HG03354 (cell line): Measurements from ENCODE around the gene SIGLEC5.

Experiments
- ATAC-seq: cut with Tn5 transposase; IDR thresholded peaks from one replicate; pipeline ENCODE4 v1.9.1; 2021; ENCODE audit warnings: mild to moderate bottlenecking; ENCODE audit not compliant: unreplicated experiment, poor library complexity, severe bottlenecking

Gene SIGLEC5

DNA sequence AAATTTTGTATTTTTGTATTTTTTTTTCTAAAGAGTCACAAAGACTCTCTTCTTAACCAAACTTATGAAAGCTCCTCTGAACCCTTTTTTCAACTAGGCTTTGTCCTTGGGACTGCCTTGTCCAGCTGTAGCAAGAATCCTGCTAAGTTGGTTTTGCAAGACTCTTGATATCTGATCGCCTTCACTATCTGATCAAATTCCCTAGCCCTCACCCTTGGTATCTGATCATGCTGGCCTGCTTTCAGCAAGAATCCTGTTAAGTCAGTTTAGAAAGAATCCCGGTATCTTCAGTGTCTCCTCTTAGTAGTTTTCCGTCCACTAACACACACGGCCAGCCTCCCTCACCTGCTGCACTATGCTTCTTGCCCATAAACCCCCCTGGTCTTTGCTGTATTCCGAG is 1.9 kb upstream of the SIGLEC5 start:
- ATAC-seq = no peak

DNA sequence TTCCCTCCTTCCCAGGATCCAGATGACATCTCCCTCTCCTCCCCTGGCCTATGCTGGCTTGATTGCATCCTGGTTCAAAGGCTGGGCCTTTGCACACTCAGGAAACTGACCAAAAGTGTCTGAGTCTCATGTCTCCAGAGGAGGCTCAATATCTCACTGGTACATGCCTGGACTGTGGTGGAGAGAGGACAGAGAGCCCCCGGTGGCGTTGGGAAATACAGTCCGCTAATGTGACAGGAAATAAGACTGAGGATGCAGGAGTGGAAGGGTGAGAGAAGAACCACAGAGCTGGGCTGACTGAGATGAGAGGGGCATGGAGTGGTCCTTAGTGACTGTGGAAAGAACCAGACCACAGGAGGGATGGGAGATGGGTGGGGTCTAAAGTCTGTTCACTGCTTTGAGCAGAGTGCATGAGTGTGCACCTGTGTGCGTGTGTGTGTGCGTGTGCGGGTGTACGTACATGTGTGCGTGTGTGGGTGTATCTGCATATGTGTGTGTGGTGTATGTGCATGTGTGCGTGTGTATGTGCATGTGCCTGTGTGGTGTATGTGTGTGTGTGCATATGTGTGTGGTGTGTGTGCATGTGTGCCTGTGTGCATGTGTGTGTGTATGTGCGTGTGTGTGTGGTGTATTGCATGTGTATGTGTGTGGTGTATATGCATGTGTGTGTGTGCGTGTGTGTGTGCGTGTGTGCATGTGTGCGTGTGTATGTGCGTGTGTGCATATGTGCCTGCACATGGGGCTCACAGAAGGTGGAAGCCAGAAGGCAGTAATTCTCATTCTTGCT is 1.9 kb downstream of the SIGLEC5 start:
- ATAC-seq = no peak

DNA sequence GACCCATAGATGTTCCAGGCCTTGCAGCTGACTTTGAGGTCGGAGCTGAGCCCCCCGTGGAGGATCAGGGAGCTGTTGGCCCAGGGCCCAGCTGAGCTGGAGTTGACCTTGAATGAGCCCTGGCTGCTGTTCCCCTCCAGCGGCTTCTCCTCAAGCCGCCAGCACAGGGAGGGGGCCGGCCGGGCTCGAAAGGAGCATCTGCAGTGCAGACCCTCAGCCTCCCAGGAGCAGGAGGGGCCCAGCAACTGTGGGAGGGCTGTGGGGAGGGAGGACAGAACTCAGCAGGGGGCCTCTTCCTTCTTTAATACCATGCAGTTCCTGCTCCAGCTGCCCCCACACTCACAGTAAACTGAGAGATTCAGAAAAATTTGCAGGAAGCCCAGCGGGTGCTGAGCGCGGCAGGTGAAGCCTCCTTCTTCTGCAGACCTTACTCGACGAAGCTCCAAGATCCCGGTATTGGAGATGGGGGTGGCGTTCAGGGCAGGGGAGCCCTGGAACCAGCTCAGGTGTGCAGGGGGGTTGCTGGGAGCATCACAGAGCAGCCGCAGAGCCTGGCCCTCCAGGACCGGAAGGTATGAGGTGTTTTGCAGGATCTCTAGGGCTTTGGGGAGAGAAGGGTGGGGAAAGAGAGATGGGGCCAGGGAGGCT is 2.6 kb downstream of the SIGLEC5 start:
- ATAC-seq = no peak

DNA sequence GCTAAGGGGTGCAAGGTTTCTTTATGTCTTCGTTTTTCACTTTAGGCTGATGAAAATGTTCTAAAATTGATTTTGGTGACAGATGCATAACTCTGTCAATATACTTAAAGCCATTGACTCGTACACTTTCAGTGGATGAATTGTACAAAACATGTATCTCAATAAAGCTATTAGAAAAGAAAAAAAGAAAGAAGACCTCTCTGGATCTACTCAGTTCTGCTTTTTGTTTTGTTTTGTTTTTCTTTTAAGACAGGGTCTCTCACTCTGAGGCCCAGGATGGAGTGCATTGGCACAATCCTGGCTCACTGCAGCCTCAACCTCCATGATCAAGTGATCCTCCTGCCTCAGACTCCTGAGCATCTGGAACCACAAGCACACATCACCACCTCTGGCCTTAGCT is 3.5 kb downstream of the SIGLEC5 start:
- no peak for ATAC-seq

DNA sequence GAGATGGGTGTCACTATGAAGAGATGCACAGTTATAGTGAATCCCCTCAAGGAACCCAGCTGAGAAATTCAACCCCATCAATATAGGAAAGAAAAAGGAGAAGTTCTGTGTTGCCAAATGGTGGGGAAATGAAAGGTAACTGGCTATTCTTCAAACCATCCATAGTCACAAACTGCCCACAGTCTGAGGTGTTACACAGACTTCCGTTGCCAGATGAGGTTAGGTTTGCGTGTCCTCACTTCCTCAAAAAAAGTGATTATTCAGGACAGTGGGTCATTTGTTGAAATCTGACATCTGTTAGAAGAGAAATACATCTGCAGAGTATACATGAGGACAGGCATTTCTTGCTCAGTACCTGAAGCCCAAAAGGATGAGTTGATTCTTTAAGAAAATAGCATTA is 9.0 kb downstream of the SIGLEC5 start:
- ATAC-seq = no peak

GRCh38 chr19:51615991-51616390 is 14.2 kb downstream of the SIGLEC5 start:
- no peak for ATAC-seq

- no peak for ATAC-seq
Measured at GRCh38 chr19:51614789-51615188, 15.4 kb downstream of the SIGLEC5 start.

DNA sequence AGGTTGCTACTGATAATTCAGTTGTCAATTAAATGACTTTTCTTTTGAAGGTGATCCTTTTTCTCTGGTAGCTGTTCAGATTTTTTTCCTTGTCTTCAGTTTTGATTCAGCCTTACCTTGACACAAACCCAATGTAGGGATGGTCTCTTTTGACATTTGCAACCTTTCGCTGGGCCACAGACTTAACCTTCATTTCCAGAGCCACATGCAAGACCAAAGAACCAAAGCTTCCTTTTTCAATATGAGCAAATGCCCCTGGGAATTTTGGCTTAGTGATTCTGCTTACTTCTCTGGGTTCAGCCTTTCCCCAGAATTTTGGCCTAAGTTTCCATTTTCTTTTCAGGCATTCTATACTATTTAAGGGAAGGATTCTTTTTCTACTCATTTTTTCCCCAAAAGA is 19.6 kb downstream of the SIGLEC5 start:
- no peak for ATAC-seq

GRCh38 chr19:51607920-51608562 is 22.2 kb downstream of the SIGLEC5 start:
- ATAC-seq = no peak

- peak; percentile 95 for ATAC-seq
Measured at GRCh38 chr19:51607077-51607476, 23.1 kb downstream of the SIGLEC5 start.

DNA sequence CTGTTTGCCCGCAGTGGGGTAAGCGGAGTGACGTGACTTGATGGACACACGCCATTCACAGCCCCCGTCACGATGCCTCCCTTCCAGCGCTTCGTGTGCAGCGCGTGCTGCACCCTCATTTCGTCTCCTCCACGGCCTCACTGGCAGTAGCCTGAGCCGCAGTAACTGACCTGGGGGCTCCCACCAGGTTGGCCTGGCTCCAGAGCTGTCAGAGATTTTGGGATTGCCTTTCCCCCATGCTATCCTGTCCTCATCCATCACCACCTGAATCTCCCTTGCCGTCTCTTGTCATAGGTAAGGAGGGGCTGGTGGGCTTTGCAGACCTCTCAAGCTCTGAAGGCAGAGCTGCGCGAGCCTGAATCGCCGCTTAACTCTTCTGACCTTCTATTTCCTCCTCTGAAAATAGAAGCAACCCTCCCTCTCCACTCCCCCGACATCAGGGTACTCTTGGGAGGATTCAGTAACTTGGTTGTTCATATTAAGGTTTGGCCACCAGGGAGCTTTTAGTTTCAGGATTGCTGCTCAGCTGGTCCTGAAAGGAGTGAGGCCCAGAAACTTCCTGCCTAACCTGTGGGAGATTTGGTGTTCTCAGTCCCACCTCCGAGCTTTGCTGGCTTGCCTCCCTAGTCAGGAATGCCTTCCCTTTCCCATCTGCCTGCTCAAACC is 27.9 kb downstream of the SIGLEC5 start:
- no peak for ATAC-seq

DNA sequence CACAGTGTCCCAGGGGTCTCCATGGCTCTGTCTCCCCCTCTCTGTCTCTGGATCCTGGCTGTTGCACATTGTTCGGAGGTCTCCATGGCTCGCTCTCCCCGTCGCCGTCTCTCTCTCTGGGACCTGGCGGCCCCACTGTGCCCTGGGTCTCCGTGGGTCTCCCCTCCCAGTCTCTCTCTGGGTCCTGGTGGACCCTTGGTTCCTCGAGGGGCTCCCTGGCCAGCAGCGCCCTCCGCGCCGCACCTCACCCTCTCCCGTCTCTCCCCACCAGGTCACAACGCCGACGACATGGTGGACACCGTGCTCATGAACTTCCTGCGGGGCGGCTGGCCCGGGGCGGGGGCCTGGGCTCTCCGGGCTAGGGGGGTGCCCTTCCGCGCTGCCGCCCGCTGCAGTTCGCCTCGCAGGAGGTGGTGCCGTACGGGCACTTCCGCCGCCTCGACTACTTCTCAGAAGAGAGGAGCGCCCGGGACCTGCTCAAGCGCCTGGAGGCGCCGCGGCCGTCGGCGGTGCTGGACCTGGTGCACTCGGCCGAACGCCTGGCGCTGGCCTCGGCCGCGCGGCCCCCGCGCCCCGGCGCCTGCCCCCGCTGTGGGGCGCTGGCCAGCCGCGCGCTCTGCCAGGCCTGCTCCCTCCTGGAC is 29.1 kb downstream of the SIGLEC5 start:
- no peak for ATAC-seq

- no peak for ATAC-seq
Measured at GRCh38 chr19:51599084-51599483, 31.1 kb downstream of the SIGLEC5 start.

DNA sequence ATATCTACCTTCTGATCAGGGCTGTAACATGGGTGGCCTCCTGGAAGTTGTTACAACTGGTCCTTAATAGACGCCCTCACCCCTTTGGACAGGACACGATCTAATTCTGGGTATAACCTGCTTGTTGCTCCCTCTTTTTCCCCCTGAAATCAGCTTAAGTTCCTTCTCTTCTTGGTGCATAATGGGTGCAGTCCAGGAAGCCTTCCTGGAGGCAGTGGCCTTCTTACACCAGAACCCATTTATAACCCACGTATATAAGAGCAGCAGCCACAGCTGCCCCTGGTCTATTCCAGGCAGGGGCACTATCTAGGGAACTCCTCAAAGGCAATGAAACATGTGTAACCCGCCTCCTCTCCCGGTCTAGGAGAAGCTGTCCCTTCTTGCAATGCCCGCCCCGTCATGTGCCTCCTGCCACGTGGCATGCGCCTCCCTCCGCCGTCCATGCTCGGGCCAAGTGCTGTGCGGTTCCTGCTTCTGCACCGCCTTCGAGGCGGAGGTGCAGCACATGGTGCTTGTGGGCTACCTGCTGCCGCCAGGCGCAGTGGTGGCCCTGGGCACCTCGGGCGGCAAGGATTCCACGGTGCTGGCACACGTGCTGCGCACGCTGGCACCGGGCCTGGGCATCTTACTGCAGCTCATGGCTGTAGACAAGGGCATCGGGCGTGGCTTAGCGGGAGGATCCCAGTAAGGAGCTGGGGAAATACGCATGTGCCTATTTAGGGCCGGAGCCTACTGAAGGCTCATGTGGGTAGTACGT is 31.9 kb downstream of the SIGLEC5 start:
- ATAC-seq = no peak

DNA sequence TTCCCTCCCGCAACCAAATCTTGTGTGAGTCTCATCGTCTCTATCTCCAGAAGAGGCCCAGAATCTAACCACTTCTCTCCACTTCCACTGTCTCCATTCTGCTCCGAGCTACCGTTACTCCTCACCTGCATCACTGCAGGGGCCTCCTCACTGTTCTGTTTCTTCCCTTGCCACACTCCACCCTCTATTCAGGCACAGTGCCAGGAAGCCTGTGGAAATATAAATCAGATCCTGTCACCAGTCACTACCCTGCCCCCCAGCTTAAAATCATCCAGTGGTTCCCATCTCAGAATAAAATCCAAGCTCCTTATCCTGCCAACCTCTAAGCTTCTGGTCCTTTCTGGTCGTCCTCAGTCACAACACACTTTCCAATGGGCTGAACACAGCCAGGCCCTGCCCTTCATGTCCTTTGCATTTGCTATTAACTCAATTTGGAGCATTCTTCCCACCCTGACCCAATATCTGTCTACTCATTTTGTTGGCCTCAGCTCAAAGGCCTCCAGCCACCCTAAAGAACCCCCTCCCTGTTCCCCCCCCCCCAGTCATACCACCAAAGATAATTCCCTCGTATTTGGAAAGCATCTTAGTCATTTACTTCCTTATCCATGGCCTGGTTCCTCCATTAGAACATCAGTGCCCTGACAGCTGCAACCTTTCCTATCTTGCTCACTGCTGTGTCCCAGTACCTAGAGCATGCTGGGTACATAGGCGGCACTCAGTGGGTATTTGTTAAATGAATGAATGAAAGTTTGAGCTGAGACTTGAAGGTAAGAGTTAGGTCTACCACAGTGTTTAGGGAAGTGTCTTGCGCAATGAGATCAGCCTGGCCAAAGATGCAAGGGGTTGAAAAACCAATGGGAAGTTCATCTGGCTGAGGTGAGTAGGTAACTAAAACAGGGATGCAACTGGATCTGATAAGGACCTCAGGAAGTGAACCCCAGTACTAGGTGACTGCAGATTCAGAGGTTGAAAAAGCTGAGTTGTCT is 34.7 kb downstream of the SIGLEC5 start:
- no peak for ATAC-seq

DNA sequence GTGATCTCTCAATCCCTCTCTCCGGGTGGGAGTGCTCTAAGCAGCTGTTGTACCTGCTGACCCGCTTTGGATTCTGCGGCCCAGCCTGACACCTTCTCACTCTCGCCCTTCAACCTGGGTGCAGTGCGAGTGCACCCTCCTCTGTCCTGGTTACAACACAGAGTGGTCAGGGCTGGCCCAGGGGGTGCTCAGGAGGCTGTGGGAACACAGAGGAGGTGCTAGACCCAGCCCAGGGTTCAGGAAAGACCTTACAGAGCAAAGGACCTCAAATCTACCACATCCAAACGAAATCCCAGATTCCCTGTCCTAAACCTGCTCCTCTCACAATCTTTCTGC is 35.5 kb downstream of the SIGLEC5 start:
- ATAC-seq = peak; percentile 7

DNA sequence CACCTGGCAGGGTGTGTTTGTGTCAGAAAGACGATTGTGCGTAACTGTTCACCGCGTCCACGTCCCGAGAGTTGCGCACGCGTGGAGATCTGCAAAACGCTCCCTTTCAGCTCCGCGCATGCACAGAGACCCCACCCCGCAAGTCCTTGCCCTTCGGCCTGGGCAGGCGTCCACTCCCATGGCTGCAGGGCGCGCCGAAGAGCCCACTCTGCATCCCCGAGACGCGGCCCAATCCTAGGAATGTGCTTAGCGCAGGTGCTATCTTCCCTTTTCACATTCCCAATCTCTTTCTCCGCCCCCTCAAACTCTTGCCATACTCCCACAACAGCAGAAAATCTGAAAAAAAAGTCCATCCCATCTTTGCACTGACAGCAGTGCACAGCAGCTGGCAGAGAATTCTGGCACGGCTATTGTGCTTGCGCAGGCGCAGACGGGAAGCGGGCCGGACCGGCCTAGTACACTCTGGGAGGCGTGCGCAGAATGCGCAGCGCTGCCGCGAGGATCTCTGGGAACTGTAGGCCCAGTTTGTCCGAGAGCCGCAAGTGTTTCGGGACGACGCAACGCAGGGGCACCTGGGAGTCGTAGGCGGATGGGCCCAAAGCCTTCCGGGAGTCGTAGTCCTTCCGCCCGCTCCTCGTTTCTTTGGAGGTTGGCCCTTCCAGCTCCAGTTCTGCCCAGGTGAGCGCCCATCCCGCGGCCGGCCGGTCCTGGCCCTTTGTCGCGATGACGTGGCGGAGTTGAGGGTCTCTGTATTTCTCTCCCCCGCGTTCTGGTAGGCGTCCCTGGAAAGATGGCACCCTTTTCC is 36.0 kb downstream of the SIGLEC5 start:
- ATAC-seq = peak; percentile 99
